Adipocyte (in vitro differentiated cells): ENCODE data around the gene DGKI.
A peak's percentile ranks its signal among the peaks of the same experiment; 100 is the strongest.
"Not testable (repeated sequence)": the region's sequence is repeated elsewhere in the genome, so short reads cannot be mapped to it uniquely, and the experiment has no call there.

Experiments
- DNase-seq: peaks from one replicate; pipeline ENCODE4 v3.0.0-alpha.2; 2015; ENCODE audit warnings: low read depth
- H3K27me3 ChIP-seq: replicated peaks from 2 replicates; pipeline ENCODE4 v1.7.0; 2013; ENCODE audit warnings: mild to moderate bottlenecking, low read length, moderate library complexity; ENCODE audit not compliant: control insufficient read depth, insufficient read depth
- H3K36me3 ChIP-seq: 2 replicates; pipeline ENCODE4 v1.7.0; 2013; ENCODE audit warnings: low read length, mild to moderate bottlenecking, moderate library complexity; ENCODE audit not compliant: control insufficient read depth, insufficient read depth, severe bottlenecking
- H3K4me1 ChIP-seq: 2 replicates; pipeline ENCODE4 v1.7.0; 2013; ENCODE audit warnings: mild to moderate bottlenecking, low read length, moderate library complexity; ENCODE audit not compliant: control insufficient read depth, insufficient read depth
- H3K4me3 ChIP-seq: 2 replicates; pipeline ENCODE4 v1.7.0; 2013; ENCODE audit warnings: mild to moderate bottlenecking, low read length, moderate library complexity
- H3K9ac ChIP-seq: 2 replicates; pipeline ENCODE4 v1.7.0; 2013; ENCODE audit warnings: mild to moderate bottlenecking, low read length, moderate library complexity
- H3K9me3 ChIP-seq: 2 replicates; pipeline ENCODE4 v1.7.0; 2013; ENCODE audit warnings: mild to moderate bottlenecking, low read length, moderate library complexity; ENCODE audit not compliant: control insufficient read depth

Gene DGKI

DNA sequence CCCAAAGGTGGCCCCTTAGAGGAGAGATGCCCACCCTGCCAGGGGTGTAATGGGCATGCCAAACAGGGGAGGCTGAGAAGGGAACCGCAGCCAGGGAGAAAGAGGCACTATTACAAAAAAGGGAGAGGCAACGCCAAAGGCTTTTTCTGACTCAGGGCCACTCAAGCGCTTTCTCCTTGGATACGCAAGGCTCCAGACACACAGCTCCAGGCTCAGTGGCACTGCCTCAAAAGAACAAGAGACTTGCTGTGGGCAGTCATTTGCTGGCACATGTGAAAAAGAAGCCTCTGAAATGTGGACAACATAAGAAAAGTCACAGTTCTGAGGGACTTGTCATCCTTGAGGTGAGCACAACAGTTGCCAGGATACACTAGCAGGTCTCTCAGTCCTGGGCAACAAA, 128.4 kb downstream of the DGKI start:
- Histone ChIP-seq H3K4me1 (peaks cover 36% of the 10 kb centered on the region), H3K9me3 (no peaks in the 10 kb centered on the region), H3K9ac (no peak overlapping the region), H3K4me3 (no peak overlapping the region), H3K27me3 (no peaks in the 10 kb centered on the region), H3K36me3 (no peaks in the 10 kb centered on the region)
- DNase-seq, result no peak

DNA sequence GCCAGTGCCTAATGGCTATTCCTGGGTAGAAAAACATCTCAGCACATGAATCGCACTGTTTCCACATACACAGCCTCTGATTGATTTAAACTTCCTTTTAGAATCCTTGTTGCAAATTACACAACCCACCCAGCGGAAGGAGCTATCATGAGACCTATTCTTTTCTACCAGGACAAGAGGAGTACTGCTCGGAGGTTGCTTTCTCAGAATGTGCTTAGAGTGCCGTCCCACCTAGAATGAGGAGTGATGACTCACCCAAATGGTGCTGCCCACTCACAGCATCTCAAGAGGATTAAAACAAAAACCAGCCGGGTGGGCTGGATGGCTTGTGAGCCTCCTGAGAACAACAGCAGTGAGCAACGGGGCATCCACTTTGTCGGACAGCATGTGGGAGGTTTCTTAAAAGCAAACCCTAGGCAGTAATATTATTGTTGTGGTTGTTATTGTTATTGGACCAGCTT, 128.9 kb downstream of the DGKI start:
- no peak for DNase-seq
- H3K4me3 ChIP-seq, result no peak overlapping the region
- H3K36me3 ChIP-seq, result no peaks in the 10 kb centered on the region
- H3K9me3 ChIP-seq, result no peaks in the 10 kb centered on the region
- peaks cover 36% of the 10 kb centered on the region for H3K4me1 ChIP-seq
- H3K9ac ChIP-seq, result no peak overlapping the region
- no peaks in the 10 kb centered on the region for H3K27me3 ChIP-seq

DNA sequence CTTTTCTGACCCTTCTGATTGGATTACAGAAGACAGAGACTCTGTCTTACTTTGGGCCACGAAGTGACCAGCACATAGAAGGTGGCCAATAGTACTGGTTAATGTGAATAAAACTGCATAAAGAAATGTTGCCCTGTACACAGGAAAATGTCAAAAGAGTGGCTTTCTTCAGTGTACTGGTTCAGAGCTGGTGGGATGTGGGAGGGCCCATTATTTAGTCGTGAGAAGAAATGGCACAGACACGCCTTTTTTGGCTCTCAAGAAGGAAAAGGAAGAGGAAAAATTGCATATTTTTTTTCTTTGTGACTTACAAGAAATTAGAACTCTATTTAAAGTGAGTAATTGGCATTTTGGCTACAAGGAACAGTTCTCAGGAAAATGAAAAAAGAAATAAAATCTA, 129.7 kb downstream of the DGKI start:
- Histone ChIP-seq H3K9me3 (no peaks in the 10 kb centered on the region), H3K9ac (peak overlapping the region; percentile 1), H3K4me3 (no peak overlapping the region), H3K4me1 (peaks cover 36% of the 10 kb centered on the region), H3K27me3 (no peaks in the 10 kb centered on the region), H3K36me3 (no peaks in the 10 kb centered on the region)
- DNase-seq, result no peak

DNA sequence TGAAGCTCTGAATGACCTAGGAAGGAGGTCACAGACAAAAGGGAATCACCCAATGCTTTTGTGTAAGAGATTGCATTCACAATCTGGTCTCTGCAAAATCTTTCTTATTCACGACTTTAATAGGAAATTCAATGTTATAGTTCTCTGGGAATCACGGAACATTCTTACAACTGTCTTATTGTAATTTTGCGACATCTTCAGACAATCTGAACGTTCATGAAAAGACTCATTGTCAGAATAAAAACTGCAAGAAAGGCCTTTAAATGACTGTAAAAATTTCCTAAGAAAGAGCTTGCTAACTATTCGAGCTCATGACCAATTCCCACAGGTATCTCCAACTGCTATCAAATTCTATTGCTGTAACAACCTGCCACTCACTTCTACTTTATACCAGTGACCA, 130.7 kb downstream of the DGKI start:
- H3K4me3 ChIP-seq, result no peak overlapping the region
- no peaks in the 10 kb centered on the region for H3K36me3 ChIP-seq
- H3K9ac ChIP-seq, result no peak overlapping the region
- DNase-seq, result no peak
- peaks cover 36% of the 10 kb centered on the region for H3K4me1 ChIP-seq
- H3K9me3 ChIP-seq, result no peaks in the 10 kb centered on the region
- H3K27me3 ChIP-seq, result no peaks in the 10 kb centered on the region

DNA sequence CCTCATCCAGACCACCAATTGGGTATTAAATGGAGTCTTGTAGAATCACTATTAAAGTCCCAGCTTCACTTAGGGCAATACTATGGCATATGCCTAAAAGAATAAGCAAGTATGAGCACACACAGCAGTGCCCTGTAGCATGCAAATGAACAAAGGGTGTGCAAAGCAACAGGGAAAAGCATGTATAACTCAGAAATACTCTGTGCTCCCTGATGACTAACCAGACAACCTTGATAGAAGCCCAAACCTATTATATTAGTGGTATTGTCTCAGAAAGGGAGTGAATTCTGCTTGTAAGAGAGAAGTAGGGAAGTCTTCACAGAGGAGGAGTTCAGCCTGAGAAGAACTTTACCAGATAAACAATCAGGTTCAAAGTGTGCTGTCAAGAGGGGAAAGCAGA, 131.2 kb downstream of the DGKI start:
- Histone ChIP-seq H3K4me3 (no peak overlapping the region), H3K27me3 (no peaks in the 10 kb centered on the region), H3K4me1 (peaks cover 36% of the 10 kb centered on the region), H3K9me3 (no peaks in the 10 kb centered on the region), H3K36me3 (no peaks in the 10 kb centered on the region), H3K9ac (peak overlapping the region; percentile 8)
- peak; percentile 38 for DNase-seq

DNA sequence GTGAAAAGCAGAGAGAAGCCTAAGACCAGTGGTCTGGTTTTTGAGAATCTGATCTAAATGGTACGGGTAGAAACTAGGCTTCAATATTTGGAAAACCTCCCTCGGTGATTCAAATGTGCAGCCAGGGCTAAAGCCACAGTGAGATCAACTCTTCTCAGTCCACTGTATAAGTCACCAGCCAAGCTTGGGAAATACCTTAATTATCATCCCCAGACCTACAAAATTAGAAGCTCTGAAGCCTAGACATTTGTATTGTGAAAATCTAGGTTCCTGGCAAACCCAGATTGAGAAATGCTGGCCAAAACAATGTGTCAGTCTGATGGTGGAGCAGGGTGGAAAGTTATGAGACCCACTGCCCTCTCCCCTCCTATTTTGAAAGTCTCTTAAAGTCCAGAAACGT, 131.7 kb downstream of the DGKI start:
- Histone ChIP-seq H3K36me3 (no peaks in the 10 kb centered on the region), H3K4me3 (peak overlapping the region; percentile 40), H3K9me3 (no peaks in the 10 kb centered on the region), H3K27me3 (no peaks in the 10 kb centered on the region), H3K4me1 (peaks cover 36% of the 10 kb centered on the region), H3K9ac (peak overlapping the region; percentile 8)
- peak; percentile 37 for DNase-seq

DNA sequence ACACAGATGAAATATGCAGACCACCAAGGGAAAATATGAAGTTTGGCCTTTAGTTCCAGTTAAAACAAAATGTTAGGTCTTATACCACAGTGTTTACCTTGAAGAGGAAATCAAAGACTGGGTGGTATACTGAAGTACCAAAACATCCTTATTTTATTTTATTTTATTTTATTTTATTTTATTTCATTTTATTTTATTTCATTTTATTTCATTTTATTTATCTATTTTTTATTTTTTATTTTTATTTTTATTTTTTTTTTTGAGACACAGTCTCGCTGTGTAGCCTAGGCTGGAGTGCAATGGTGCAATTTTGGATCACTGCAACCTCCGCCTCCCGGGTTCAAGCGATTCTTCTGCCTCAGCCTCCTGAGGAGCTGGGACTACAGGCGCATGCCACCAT, 140.4 kb downstream of the DGKI start:
- peaks cover 15% of the 10 kb centered on the region for H3K9me3 ChIP-seq
- not testable (repeated sequence) for H3K4me3 ChIP-seq, H3K27me3 ChIP-seq, H3K9ac ChIP-seq, DNase-seq, H3K4me1 ChIP-seq, H3K36me3 ChIP-seq

DNA sequence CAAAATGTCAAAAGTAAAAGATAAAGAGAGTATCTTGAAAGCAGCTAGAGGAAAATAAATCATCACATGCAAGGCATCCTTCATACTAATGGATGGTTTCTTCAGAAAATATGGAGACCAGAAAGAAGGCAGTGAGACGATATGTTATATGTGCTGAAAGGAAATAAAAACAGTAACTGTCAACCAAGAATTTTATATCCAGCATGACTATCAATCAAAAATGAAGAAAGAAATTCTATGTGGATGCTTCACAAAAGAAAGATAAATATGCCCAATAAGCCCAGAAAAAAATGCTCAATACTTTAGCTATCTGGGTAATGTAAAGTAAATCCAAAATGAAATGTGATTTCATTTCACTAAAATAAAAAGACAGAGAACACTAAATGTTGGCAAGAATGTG, 142.1 kb downstream of the DGKI start:
- Histone ChIP-seq H3K9me3 (peaks cover 15% of the 10 kb centered on the region), H3K4me1 (no peaks in the 10 kb centered on the region), H3K36me3 (peaks cover 3% of the 10 kb centered on the region), H3K9ac (no peak overlapping the region), H3K27me3 (no peaks in the 10 kb centered on the region), H3K4me3 (no peak overlapping the region)
- DNase-seq, result no peak

DNA sequence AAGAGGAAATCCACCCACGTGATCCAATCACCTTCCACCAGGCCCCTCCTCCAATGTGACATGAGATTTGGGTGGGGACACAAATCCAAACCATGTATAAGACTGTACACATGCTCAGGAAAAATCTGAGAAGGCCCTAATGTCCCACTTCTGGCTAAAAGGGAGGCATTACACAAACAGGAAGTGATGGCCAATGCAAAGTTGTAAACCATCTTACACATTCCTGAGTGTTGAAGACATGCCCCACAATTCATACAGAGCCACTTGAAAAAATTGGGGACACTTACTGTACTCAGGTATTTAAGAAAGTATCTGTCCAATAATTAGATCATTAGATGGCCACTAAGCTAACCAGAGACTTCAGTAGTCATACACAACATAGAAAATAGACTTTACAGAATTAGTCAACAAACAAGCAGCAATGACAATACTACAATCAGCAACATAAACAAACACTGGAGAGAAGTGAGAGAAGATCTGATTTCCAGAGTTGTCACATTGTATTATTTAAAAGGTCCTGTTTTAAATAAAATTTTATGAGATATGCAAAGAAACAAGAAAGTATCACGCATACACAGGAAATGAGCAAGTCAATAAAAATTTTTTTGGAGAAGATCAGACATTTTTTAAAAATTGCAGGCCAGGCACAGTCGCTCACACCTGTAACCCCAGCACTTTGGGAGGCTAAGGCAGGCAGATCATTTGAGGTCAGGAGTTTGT, 143.3 kb downstream of the DGKI start:
- no peak overlapping the region for H3K9ac ChIP-seq
- H3K27me3 ChIP-seq, result no peaks in the 10 kb centered on the region
- no peak for DNase-seq
- H3K4me1 ChIP-seq, result no peaks in the 10 kb centered on the region
- H3K4me3 ChIP-seq, result no peak overlapping the region
- peaks cover 15% of the 10 kb centered on the region for H3K9me3 ChIP-seq
- H3K36me3 ChIP-seq, result peaks cover 3% of the 10 kb centered on the region

DNA sequence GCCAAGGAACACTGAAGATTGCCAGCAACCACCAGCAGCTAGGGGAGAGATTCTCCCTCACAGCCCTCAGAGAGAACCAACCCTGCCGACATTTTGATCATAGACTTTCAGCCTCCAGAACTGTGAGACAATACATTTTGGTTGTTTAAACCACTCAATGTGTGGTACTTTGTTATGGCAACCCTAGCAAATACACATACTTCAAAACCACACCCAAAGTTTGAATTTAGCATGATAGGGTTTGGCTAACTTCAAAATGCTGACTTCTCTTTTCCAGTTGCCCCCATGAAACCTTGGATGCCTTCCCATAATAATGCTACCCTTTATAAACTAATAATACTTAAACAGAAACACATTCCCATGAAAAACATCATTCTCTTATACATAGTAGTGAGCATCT, 149.8 kb downstream of the DGKI start:
- Histone ChIP-seq H3K36me3 (no peaks in the 10 kb centered on the region), H3K9me3 (no peaks in the 10 kb centered on the region), H3K27me3 (no peaks in the 10 kb centered on the region), H3K9ac (no peak overlapping the region), H3K4me3 (no peak overlapping the region), H3K4me1 (peaks cover 32% of the 10 kb centered on the region)
- DNase-seq, result no peak

DNA sequence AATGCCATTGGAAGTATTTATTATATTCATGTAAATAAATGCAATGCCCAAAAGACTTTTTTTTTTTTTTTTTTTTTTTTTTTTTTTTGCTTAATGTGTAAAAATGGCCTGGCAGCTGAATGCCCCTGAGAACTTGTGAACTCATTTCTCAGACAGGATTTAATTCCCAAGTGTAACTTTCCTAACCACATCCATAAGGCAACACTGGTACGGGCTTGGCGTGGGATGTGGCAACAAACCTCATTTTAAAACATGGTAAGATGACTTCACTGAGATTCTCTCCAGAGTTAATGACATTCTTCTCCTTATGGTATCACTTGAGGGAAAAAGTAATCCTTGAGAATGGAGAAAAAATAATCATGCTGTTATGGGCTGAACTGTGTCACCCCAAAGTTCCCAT, 150.4 kb downstream of the DGKI start:
- no peaks in the 10 kb centered on the region for H3K27me3 ChIP-seq
- H3K9me3 ChIP-seq, result no peaks in the 10 kb centered on the region
- no peak for DNase-seq
- H3K36me3 ChIP-seq, result no peaks in the 10 kb centered on the region
- no peak overlapping the region for H3K4me3 ChIP-seq
- peaks cover 38% of the 10 kb centered on the region for H3K4me1 ChIP-seq
- H3K9ac ChIP-seq, result no peak overlapping the region

DNA sequence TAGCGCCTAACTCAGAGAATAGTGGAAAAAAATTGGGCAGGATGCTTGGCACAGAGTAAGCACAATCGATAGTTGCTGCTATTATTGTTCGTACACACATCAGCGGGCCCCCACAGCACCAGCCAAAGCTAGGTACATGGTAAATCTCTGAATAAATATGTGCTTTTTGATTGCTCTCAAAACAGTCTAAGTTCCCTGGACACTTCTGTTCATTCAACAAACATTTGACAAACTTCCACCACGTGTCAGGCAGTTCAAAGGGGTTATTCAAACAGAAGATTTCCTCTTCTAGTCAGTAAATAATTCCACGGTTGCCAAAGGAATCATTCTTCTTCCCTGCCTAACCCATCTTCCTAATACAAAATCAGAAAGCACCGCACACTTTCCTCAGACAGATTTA, 150.8 kb downstream of the DGKI start:
- Histone ChIP-seq H3K27me3 (no peaks in the 10 kb centered on the region), H3K36me3 (no peaks in the 10 kb centered on the region), H3K9ac (no peak overlapping the region), H3K4me3 (no peak overlapping the region), H3K9me3 (no peaks in the 10 kb centered on the region), H3K4me1 (peaks cover 42% of the 10 kb centered on the region)
- DNase-seq, result no peak
